Neuronal stem cell (in vitro differentiated cells): Measurements from ENCODE around the gene PELO.

Experiments
- DNase-seq: peaks from one replicate; pipeline ENCODE4 v3.0.0-alpha.2; 2013; ENCODE audit warnings: low spot score
- H2AFZ ChIP-seq: one replicate; pipeline ENCODE4 v1.6.1; 2013; ENCODE audit warnings: mild to moderate bottlenecking, low read length, inconsistent platforms
- H2AK5ac ChIP-seq: 2 replicates; pipeline ENCODE4 v1.6.1; 2013; ENCODE audit warnings: low read depth, mild to moderate bottlenecking, inconsistent platforms, low read length, moderate library complexity, mixed read lengths
- H2BK120ac ChIP-seq: 2 replicates; pipeline ENCODE4 v1.6.1; 2013; ENCODE audit warnings: low read depth, mild to moderate bottlenecking, inconsistent platforms, low read length, moderate library complexity, mixed read lengths
- H2BK12ac ChIP-seq: one replicate; pipeline ENCODE4 v1.6.1; 2013; ENCODE audit warnings: low read length, inconsistent platforms
- H2BK15ac ChIP-seq: 2 replicates; pipeline ENCODE4 v1.6.1; 2013; ENCODE audit warnings: mild to moderate bottlenecking, low read length, inconsistent platforms, mixed read lengths
- H2BK5ac ChIP-seq: one replicate; pipeline ENCODE4 v1.6.1; 2013; ENCODE audit warnings: inconsistent platforms, mild to moderate bottlenecking, low read length, moderate library complexity
- H3K14ac ChIP-seq: one replicate; pipeline ENCODE4 v1.6.1; 2013; ENCODE audit warnings: low read length, inconsistent platforms
- H3K18ac ChIP-seq: 2 replicates; pipeline ENCODE4 v1.6.1; 2013; ENCODE audit warnings: low read length, inconsistent platforms
- H3K23ac ChIP-seq: 2 replicates; pipeline ENCODE4 v1.6.1; 2013; ENCODE audit warnings: low read depth, mild to moderate bottlenecking, mixed read lengths, low read length, inconsistent platforms; ENCODE audit not compliant: poor library complexity
- H3K27ac ChIP-seq: replicated peaks from 3 replicates; pipeline ENCODE4 v1.5.1; 2013; ENCODE audit warnings: low read length, inconsistent platforms
- H3K27me3 ChIP-seq, 3 experiments: 2 replicates each; pipeline ENCODE4 v1.6.1; 2013; ENCODE audit warnings: low read length in 3 of 3, mild to moderate bottlenecking in 2 of 3, inconsistent platforms in 1 of 3, low read depth in 1 of 3, mixed read lengths in 1 of 3, moderate library complexity in 1 of 3; ENCODE audit not compliant: control insufficient read depth in 3 of 3, insufficient read depth in 3 of 3
- H3K36me3 ChIP-seq, 2 donors: replicated peaks in 1 of 2; 2 replicates each; pipeline ENCODE4 v1.6.1; 2013; ENCODE audit warnings: low read length in 2 of 2; ENCODE audit not compliant: control insufficient read depth in 2 of 2, insufficient read depth in 2 of 2
- H3K4ac ChIP-seq: 2 replicates; pipeline ENCODE4 v1.6.1; 2013; ENCODE audit warnings: inconsistent platforms, mild to moderate bottlenecking, low read length, moderate library complexity
- H3K4me1 ChIP-seq, 2 donors: 1 replicate in 1 of 2; 2 replicates in 1 of 2; pipeline ENCODE4 v1.6.1; 2013; ENCODE audit warnings: low read length in 2 of 2, low read depth in 1 of 2; ENCODE audit not compliant: control insufficient read depth in 2 of 2, insufficient read depth in 1 of 2
- H3K4me2 ChIP-seq: one replicate; pipeline ENCODE4 v1.6.1; 2013; ENCODE audit warnings: mild to moderate bottlenecking, low read length, inconsistent platforms; ENCODE audit not compliant: insufficient read depth, poor library complexity, severe bottlenecking
- H3K4me3 ChIP-seq, 2 donors: 2 replicates each; pipeline ENCODE4 v1.5.1; 2013; ENCODE audit warnings: low read length in 2 of 2, mild to moderate bottlenecking in 2 of 2, inconsistent platforms in 1 of 2, moderate library complexity in 1 of 2
- H3K79me1 ChIP-seq: one replicate; pipeline ENCODE4 v1.6.1; 2013; ENCODE audit warnings: low read depth, mild to moderate bottlenecking, inconsistent platforms, low read length, moderate library complexity
- H3K9ac ChIP-seq: one replicate; pipeline ENCODE4 v1.6.1; 2013; ENCODE audit warnings: mild to moderate bottlenecking, low read depth, low read length, inconsistent platforms; ENCODE audit not compliant: poor library complexity
- H3K9me3 ChIP-seq, 2 donors: replicated peaks in 1 of 2; 2 replicates each; pipeline versions ENCODE3 to v1.6.1; 2013; ENCODE audit warnings: low read length in 2 of 2, mild to moderate bottlenecking in 2 of 2, inconsistent platforms in 1 of 2, low read depth in 1 of 2, mixed read lengths in 1 of 2, moderate library complexity in 1 of 2; ENCODE audit not compliant: control insufficient read depth in 2 of 2, insufficient read depth in 1 of 2
- H4K8ac ChIP-seq: one replicate; pipeline ENCODE4 v1.6.1; 2013; ENCODE audit warnings: low read depth, mild to moderate bottlenecking, inconsistent platforms, low read length, moderate library complexity
- H4K91ac ChIP-seq: one replicate; pipeline ENCODE4 v1.6.1; 2013; ENCODE audit warnings: low read length, low read depth, mild to moderate bottlenecking, inconsistent platforms; ENCODE audit not compliant: poor library complexity
- WGBS, 2 donors: extraction: QIAGEN DNeasy Blood & Tissue Kit; methylation state at CpG; one replicate each; pipeline ENCODE4 v1.1.7; 2013; ENCODE audit warnings: missing lambda C conversion rate in 2 of 2, mixed read lengths in 1 of 2; ENCODE audit not compliant: insufficient read length in 2 of 2, insufficient replicate concordance in 1 of 2; ENCODE audit errors: extremely low coverage in 2 of 2; 5-methylcytosine and 5-hydroxymethylcytosine counted together

Gene PELO

GRCh38 chr5:52822437-52822836 lies 34.7 kb downstream of the PELO start:
- Histone ChIP-seq H3K79me1 (no peaks in the 10 kb centered on the region), H2BK12ac (no peak overlapping the region), H3K4me3 (no peak overlapping the region), H3K4me1 (no peaks in the 10 kb centered on the region), H3K9me3 (no peaks in the 10 kb centered on the region), H2BK5ac (no peak overlapping the region), H2AK5ac (no peak overlapping the region), H3K27me3 (no peaks in the 10 kb centered on the region), H2BK15ac (no peak overlapping the region), H3K18ac (no peak overlapping the region), H2BK120ac (no peak overlapping the region), H4K91ac (no peak overlapping the region), H4K8ac (no peak overlapping the region), H3K4me2 (no peak overlapping the region), H3K4ac (no peak overlapping the region), H3K14ac (no peak overlapping the region), H3K9ac (no peak overlapping the region), H3K27ac (no peak overlapping the region), H2AFZ (no peak overlapping the region), H3K23ac (no peak overlapping the region), H3K36me3 (no peaks in the 10 kb centered on the region)
- no CpG with 5 or more reads among the region's 6 CpGs for WGBS, 2 donors
- no peak for DNase-seq

- H2BK120ac ChIP-seq, result no peak overlapping the region
- no peak overlapping the region for H2AK5ac ChIP-seq
- H2BK15ac ChIP-seq, result no peak overlapping the region
- no peak overlapping the region for H2AFZ ChIP-seq
- no peak overlapping the region for H3K4me3 ChIP-seq
- H4K8ac ChIP-seq, result no peak overlapping the region
- H3K14ac ChIP-seq, result no peak overlapping the region
- DNase-seq, result no peak
- H3K36me3 ChIP-seq, result no peaks in the 10 kb centered on the region
- no peaks in the 10 kb centered on the region for H3K27me3 ChIP-seq
- no peaks in the 10 kb centered on the region for H3K9me3 ChIP-seq
- H3K18ac ChIP-seq, result no peak overlapping the region
- H3K4ac ChIP-seq, result no peak overlapping the region
- no peaks in the 10 kb centered on the region for H3K4me1 ChIP-seq
- WGBS, 2 donors, result no CpG with 5 or more reads among the region's 1 CpG
- no peak overlapping the region for H2BK12ac ChIP-seq
- no peak overlapping the region for H2BK5ac ChIP-seq
- H3K9ac ChIP-seq, result no peak overlapping the region
- no peaks in the 10 kb centered on the region for H3K79me1 ChIP-seq
- no peak overlapping the region for H3K4me2 ChIP-seq
- H3K27ac ChIP-seq, result no peak overlapping the region
- H3K23ac ChIP-seq, result no peak overlapping the region
- H4K91ac ChIP-seq, result no peak overlapping the region
Measured at GRCh38 chr5:52824827-52825226, 37.1 kb downstream of the PELO start.

GRCh38 chr5:52825826-52826225 lies 38.1 kb downstream of the PELO start:
- Histone ChIP-seq H2AK5ac (no peak overlapping the region), H3K36me3 (no peaks in the 10 kb centered on the region), H4K8ac (no peak overlapping the region), H4K91ac (no peak overlapping the region), H3K23ac (no peak overlapping the region), H2AFZ (no peak overlapping the region), H3K18ac (no peak overlapping the region), H3K4me3 (no peak overlapping the region), H3K27me3 (no peaks in the 10 kb centered on the region), H3K79me1 (no peaks in the 10 kb centered on the region), H2BK15ac (no peak overlapping the region), H2BK120ac (no peak overlapping the region), H3K9me3 (no peaks in the 10 kb centered on the region), H2BK12ac (no peak overlapping the region), H2BK5ac (no peak overlapping the region), H3K4me2 (no peak overlapping the region), H3K4me1 (no peaks in the 10 kb centered on the region), H3K14ac (no peak overlapping the region), H3K9ac (no peak overlapping the region), H3K4ac (no peak overlapping the region), H3K27ac (no peak overlapping the region)
- no CpG with 5 or more reads among the region's 2 CpGs for WGBS, 2 donors
- no peak for DNase-seq

GRCh38 chr5:52827815-52828214 lies 40.1 kb downstream of the PELO start:
- H3K9me3 ChIP-seq, result no peaks in the 10 kb centered on the region
- H2BK120ac ChIP-seq, result no peak overlapping the region
- H3K79me1 ChIP-seq, result no peaks in the 10 kb centered on the region
- no peak overlapping the region for H3K27ac ChIP-seq
- no peak overlapping the region for H2AK5ac ChIP-seq
- H3K4ac ChIP-seq, result no peak overlapping the region
- H2BK12ac ChIP-seq, result no peak overlapping the region
- H3K36me3 ChIP-seq, result no peaks in the 10 kb centered on the region
- H4K91ac ChIP-seq, result no peak overlapping the region
- H3K14ac ChIP-seq, result no peak overlapping the region
- H3K4me1 ChIP-seq, result peaks cover 0 to 2% of the 10 kb centered on the region in 2 donors
- H3K4me2 ChIP-seq, result no peak overlapping the region
- no peaks in the 10 kb centered on the region for H3K27me3 ChIP-seq
- WGBS, 2 donors, result no CpG with 5 or more reads among the region's 1 CpG
- no peak for DNase-seq
- H2AFZ ChIP-seq, result no peak overlapping the region
- H3K9ac ChIP-seq, result no peak overlapping the region
- H3K18ac ChIP-seq, result no peak overlapping the region
- H3K4me3 ChIP-seq, result no peak overlapping the region
- H2BK5ac ChIP-seq, result no peak overlapping the region
- no peak overlapping the region for H4K8ac ChIP-seq
- H3K23ac ChIP-seq, result no peak overlapping the region
- H2BK15ac ChIP-seq, result no peak overlapping the region
